SH-SY5Y (cell line): ENCODE measurements around the gene TCF7L1.

Experiments
- GATA2 ChIP-seq: IDR thresholded peaks from 2 replicates; pipeline ENCODE4 v1.6.1; 2011; ENCODE audit warnings: mild to moderate bottlenecking, low read depth, low read length
- GATA3 ChIP-seq: IDR thresholded peaks from 2 replicates; pipeline ENCODE4 v1.6.1; 2011; ENCODE audit warnings: low read depth, mild to moderate bottlenecking, low read length, moderate library complexity

GRCh38 chr2:85347599-85347998, 214.4 kb downstream of the TCF7L1 start:
- no peak for TF ChIP-seq GATA2
- TF ChIP-seq GATA3: no peak
